ENCODE measurements around the gene INSC. TPM values are rescaled to one million over a fixed set of nuclear protein-coding genes. Genes with fewer than 3 reads are reported as not detected.

INSC gene
- total RNA-seq, 1 experiment from 2014 or later: not detected

GRCh38 chr11:15072551-15073143 lies 42.1 kb upstream of the INSC start:
- CTCF ChIA-PET: no interaction called here
- no peaks in the 10 kb centered on the region for H3K9me3 ChIP-seq (ENCODE audit: insufficient read depth, low read depth)
- no peak for DNase-seq
- H3K79me2 ChIP-seq (ENCODE audit: low read depth): no peaks in the 10 kb centered on the region
- H4K20me1 ChIP-seq (ENCODE audit: insufficient read depth): no peaks in the 10 kb centered on the region
- intact Hi-C loops (cut with micrococcal nuclease; ENCODE audit: unreplicated experiment): loop anchor here (10.0 kb wide), 1 partner anchor 168 kb away; no protein-coding TSS in a partner anchor
- BruUV-seq (replicated peaks): no TSS peak
- no peak overlapping the region for H3K4me2 ChIP-seq
- no peaks in the 10 kb centered on the region for H3K4me1 ChIP-seq (replicated peaks; ENCODE audit: insufficient read depth)
- no peak overlapping the region for H3K4me3 ChIP-seq
- TF ChIP-seq EZH2 (IDR thresholded peaks at IDR 0.05; ENCODE audit: low read depth): no peak
- no peak for TF ChIP-seq CTCF (conservative IDR thresholded peaks at IDR 0.05)
- POLR2A ChIA-PET (ENCODE audit: unreplicated experiment): no interaction called here
- no peaks in the 10 kb centered on the region for H3F3A ChIP-seq (ENCODE audit: insufficient read depth, low read depth)
- no peak overlapping the region for H3K27ac ChIP-seq
- no peaks in the 10 kb centered on the region for H3K36me3 ChIP-seq (ENCODE audit: low read depth)
- H3K27me3 ChIP-seq (ENCODE audit: insufficient read depth, low read depth): no peaks in the 10 kb centered on the region
- no peak overlapping the region for H2AFZ ChIP-seq
- H3K9me2 ChIP-seq (ENCODE audit: insufficient read depth): no peaks in the 10 kb centered on the region

GRCh38 chr11:15073361-15074205 lies 41.1 kb upstream of the INSC start, which contains the start of gene CALCB:
Gene CALCB, plus strand, starts transcription at chr11:15073593. Its CDS starts 1,126 bp downstream, at chr11:15074719.
- BruUV-seq (replicated peaks): no TSS peak
- no peaks in the 10 kb centered on the region for H3K27me3 ChIP-seq (ENCODE audit: insufficient read depth, low read depth)
- no peaks in the 10 kb centered on the region for H3F3A ChIP-seq (ENCODE audit: insufficient read depth, low read depth)
- no peaks in the 10 kb centered on the region for H3K79me2 ChIP-seq (ENCODE audit: low read depth)
- no peaks in the 10 kb centered on the region for H3K9me2 ChIP-seq (ENCODE audit: insufficient read depth)
- ChIA-PET CTCF (no interaction called here), POLR2A (ENCODE audit: unreplicated experiment) (no interaction called here)
- H3K27ac ChIP-seq: no peak within 1 kb of the TSS
- no peak within 1 kb of the TSS for H3K4me3 ChIP-seq
- no peaks in the 10 kb centered on the region for H3K4me1 ChIP-seq (replicated peaks; ENCODE audit: insufficient read depth)
- H4K20me1 ChIP-seq (ENCODE audit: insufficient read depth): no peaks in the 10 kb centered on the region
- DNase-seq: no peak
- no peak for TF ChIP-seq CTCF (conservative IDR thresholded peaks at IDR 0.05)
- no peak within 1 kb of the TSS for H2AFZ ChIP-seq
- H3K9me3 ChIP-seq (ENCODE audit: insufficient read depth, low read depth): no peaks in the 10 kb centered on the region
- no peaks in the 10 kb centered on the region for H3K36me3 ChIP-seq (ENCODE audit: low read depth)
- intact Hi-C loops (cut with micrococcal nuclease; ENCODE audit: unreplicated experiment): loop anchor here (10.0 kb wide), 1 partner anchor 169 kb away; no protein-coding TSS in a partner anchor
- no peak within 1 kb of the TSS for H3K4me2 ChIP-seq

- CTCF ChIA-PET: no interaction called here
Observed at GRCh38 chr11:15074206-15075161, 40.2 kb upstream of the INSC start.

More at GRCh38 chr11:15074206-15075161, 40.2 kb upstream of the INSC start:
- Histone ChIP-seq H3K79me2 (ENCODE audit: low read depth) (no peaks in the 10 kb centered on the region), H3K27me3 (ENCODE audit: insufficient read depth, low read depth) (no peaks in the 10 kb centered on the region), H3K4me3 (no peak overlapping the region), H3K36me3 (ENCODE audit: low read depth) (no peaks in the 10 kb centered on the region), H3K9me3 (ENCODE audit: insufficient read depth, low read depth) (no peaks in the 10 kb centered on the region), H3K9me2 (ENCODE audit: insufficient read depth) (no peaks in the 10 kb centered on the region), H3K4me1 (replicated peaks; ENCODE audit: insufficient read depth) (no peaks in the 10 kb centered on the region), H4K20me1 (ENCODE audit: insufficient read depth) (no peaks in the 10 kb centered on the region), H3K4me2 (no peak overlapping the region), H2AFZ (no peak overlapping the region), H3F3A (ENCODE audit: insufficient read depth, low read depth) (no peaks in the 10 kb centered on the region), H3K27ac (no peak overlapping the region)
- POLR2A ChIA-PET (ENCODE audit: unreplicated experiment): no interaction called here
- no TSS peak for BruUV-seq (replicated peaks)
- DNase-seq: peak in 1 of 2 experiments; percentile 33
- TF ChIP-seq CTCF (conservative IDR thresholded peaks at IDR 0.05) (peak; percentile 78), EZH2 (IDR thresholded peaks at IDR 0.05; ENCODE audit: low read depth) (no peak)
- intact Hi-C loops (cut with micrococcal nuclease; ENCODE audit: unreplicated experiment): loop anchor here (10.0 kb wide), 1 partner anchor 170 kb away; no protein-coding TSS in a partner anchor
